ENCODE data around the gene PPP2R2C.

Gene PPP2R2C

GRCh38 chr4:6501171-6501570 lies 28.8 kb upstream of the PPP2R2C start:
- Histone ChIP-seq H3K4me3 (ENCODE audit: low read depth, low read length) (no peak overlapping the region), H3K79me2 (no peaks in the 10 kb centered on the region), H3K9me3 (ENCODE audit: control insufficient read depth, low read length) (no peaks in the 10 kb centered on the region), H3K36me3 (ENCODE audit: control insufficient read depth, insufficient read depth, low read length) (no peaks in the 10 kb centered on the region), H3K4me2 (ENCODE audit: low read length) (no peak overlapping the region), H3K4me1 (no peaks in the 10 kb centered on the region), H3K27ac (no peak overlapping the region), H3K9ac (no peak overlapping the region), H3K27me3 (ENCODE audit: control insufficient read depth, insufficient read depth, low read length) (peaks cover 3% of the 10 kb centered on the region), H2AFZ (no peak overlapping the region)
- no peak for TF ChIP-seq CTCF (IDR thresholded peaks at IDR 0.05)

- H3K27ac ChIP-seq, result no peak overlapping the region
- no peaks in the 10 kb centered on the region for H3K79me2 ChIP-seq
- H3K4me3 ChIP-seq (ENCODE audit: low read depth, low read length), result no peak overlapping the region
- H3K9ac ChIP-seq, result no peak overlapping the region
- H3K27me3 ChIP-seq (ENCODE audit: control insufficient read depth, insufficient read depth, low read length), result peaks cover 3% of the 10 kb centered on the region
- no peak overlapping the region for H3K4me2 ChIP-seq (ENCODE audit: low read length)
- no peaks in the 10 kb centered on the region for H3K9me3 ChIP-seq (ENCODE audit: control insufficient read depth, low read length)
- no peaks in the 10 kb centered on the region for H3K4me1 ChIP-seq
- H2AFZ ChIP-seq, result no peak overlapping the region
- no peaks in the 10 kb centered on the region for H3K36me3 ChIP-seq (ENCODE audit: control insufficient read depth, insufficient read depth, low read length)
- no peak for TF ChIP-seq CTCF (IDR thresholded peaks at IDR 0.05)
These were observed 28.2 kb upstream of the PPP2R2C start for GRCh38 chr4:6500481-6501140.

GRCh38 chr4:6499238-6499600 lies 26.8 kb upstream of the PPP2R2C start:
- Histone ChIP-seq H3K9me3 (ENCODE audit: control insufficient read depth, low read length) (no peaks in the 10 kb centered on the region), H3K36me3 (ENCODE audit: control insufficient read depth, insufficient read depth, low read length) (no peaks in the 10 kb centered on the region), H3K4me1 (no peaks in the 10 kb centered on the region), H3K27ac (no peak overlapping the region), H3K79me2 (no peaks in the 10 kb centered on the region), H3K4me2 (ENCODE audit: low read length) (no peak overlapping the region), H3K4me3 (ENCODE audit: low read depth, low read length) (no peak overlapping the region), H3K27me3 (ENCODE audit: control insufficient read depth, insufficient read depth, low read length) (peaks cover 3% of the 10 kb centered on the region), H2AFZ (no peak overlapping the region), H3K9ac (no peak overlapping the region)
- TF ChIP-seq CTCF (IDR thresholded peaks at IDR 0.05), result no peak

- Histone ChIP-seq H3K36me3 (ENCODE audit: control insufficient read depth, insufficient read depth, low read length) (no peaks in the 10 kb centered on the region), H3K4me2 (ENCODE audit: low read length) (no peak overlapping the region), H3K79me2 (no peaks in the 10 kb centered on the region), H3K4me3 (ENCODE audit: low read depth, low read length) (no peak overlapping the region), H3K9me3 (ENCODE audit: control insufficient read depth, low read length) (no peaks in the 10 kb centered on the region), H2AFZ (no peak overlapping the region), H3K4me1 (no peaks in the 10 kb centered on the region), H3K27me3 (ENCODE audit: control insufficient read depth, insufficient read depth, low read length) (peaks cover 3% of the 10 kb centered on the region), H3K27ac (no peak overlapping the region), H3K9ac (no peak overlapping the region)
- TF ChIP-seq CTCF (IDR thresholded peaks at IDR 0.05), result no peak
These were observed 26.3 kb upstream of the PPP2R2C start for GRCh38 chr4:6498511-6499237.

GRCh38 chr4:6497796-6498195 lies 25.4 kb upstream of the PPP2R2C start:
- Histone ChIP-seq H2AFZ (no peak overlapping the region), H3K4me3 (ENCODE audit: low read depth, low read length) (no peak overlapping the region), H3K36me3 (ENCODE audit: control insufficient read depth, insufficient read depth, low read length) (no peaks in the 10 kb centered on the region), H3K4me1 (no peaks in the 10 kb centered on the region), H3K27ac (no peak overlapping the region), H3K9me3 (ENCODE audit: control insufficient read depth, low read length) (no peaks in the 10 kb centered on the region), H3K9ac (no peak overlapping the region), H3K79me2 (no peaks in the 10 kb centered on the region), H3K27me3 (ENCODE audit: control insufficient read depth, insufficient read depth, low read length) (peaks cover 3% of the 10 kb centered on the region), H3K4me2 (ENCODE audit: low read length) (no peak overlapping the region)
- TF ChIP-seq CTCF (IDR thresholded peaks at IDR 0.05), result no peak

Data from parathyroid adenoma (tissue), 2 donors.